Pancreas (tissue), 10 donors: ENCODE measurements around the gene NAV1. TPM values are rescaled to one million over a fixed set of nuclear protein-coding genes. Genes with fewer than 3 reads are reported as not detected.

Source experiments
- ATAC-seq, 4 donors: fragments of 200-7000 bp; cut with Tn5 transposase; one replicate each; pipeline versions ENCODE4 v1.8.0 to v1.9.1; 2020; ENCODE audit warnings: mild to moderate bottlenecking in 4 of 4, moderate library complexity in 4 of 4
- DNase-seq, 6 donors: peaks; one replicate each; pipeline ENCODE4 v3.0.0-alpha.2; 2020
- FAIRE-seq: peaks from 2 replicates; lab custom pipeline; 2012; peaks lifted over from hg19 to GRCh38; lab: Jason Lieb, UNC
- H3K27ac ChIP-seq, 4 donors: fragments of 200-600 bp; sonication (generic); 1 replicate in 3 of 4; 2 replicates in 1 of 4; pipeline versions ENCODE4 v1.5.0 to v1.8.0; 2020
- H3K27me3 ChIP-seq, 4 donors: fragments of 200-600 bp; one replicate each; pipeline ENCODE4 v1.8.0; 2021
- H3K36me3 ChIP-seq, 3 donors: fragments of 200-600 bp; sonication (generic) in 1 of 3; one replicate each; pipeline versions ENCODE4 v1.5.0 to v1.8.0; 2020 to 2021
- H3K4me1 ChIP-seq, 3 donors: fragments of 200-600 bp; one replicate each; pipeline ENCODE4 v1.8.0; 2021
- H3K4me3 ChIP-seq, 4 donors: fragments of 200-600 bp; sonication (generic) in 2 of 4; one replicate each; pipeline versions ENCODE4 v1.5.0 to v1.8.0; 2020 to 2021
- H3K9me3 ChIP-seq, 4 donors: fragments of 200-600 bp; one replicate each; pipeline ENCODE4 v1.8.0; 2021
- CTCF ChIP-seq, 4 donors: fragments of 200-600 bp; sonication (generic) in 3 of 4; IDR thresholded peaks; one replicate each; pipeline versions ENCODE4 v1.5.0 to v1.8.0; 2021; ENCODE audit warnings: antibody characterized with exemption in 4 of 4
- WGBS, 2 donors: extraction: QIAGEN DNeasy Blood & Tissue Kit; methylation state at CpG; one replicate each; pipeline ENCODE4 v1.1.7; 2013; 5-methylcytosine and 5-hydroxymethylcytosine counted together
- intact Hi-C, 3 donors: fragments of 100-400 bp; cut with DNase I; formaldehyde crosslinking; loops; one replicate each; pipeline versions ENCODE4 v1.11.1 to v1.14.2; 2022
- polyA plus RNA-seq, 2 donors: library from polyadenylated mRNA; stranded (reverse); fragments of 200-250 nt; gene quantifications; one replicate each; pipeline ENCODE4 v1.2.3, GENCODE V29; 2013
- total RNA-seq, 6 donors: library from RNA; stranded (reverse); fragmentation: NEBNext Ultra II Directional in 4 of 6; extraction: Animal tissue kit (Norgen Biotek cat#: 25700) in 4 of 6; gene quantifications; one replicate each; pipeline versions ENCODE4 v1.2.1 to v1.2.4, GENCODE V29; 2021 to 2023
- donor health status: healthy with polysubstance abuse.
- donor health status: DM: no; HTN: no; CAD: no; lungs with moderate emphysema.
- donor health status: DM: no; HTN: no; CAD: no.
- donor health status: control.
- donor health status: control.
- donor health status: Bipolar disorder and iron deficiency.
- donor health status: DM: yes; HTN: yes; CAD: no.
- donor health status: DM: no; HTN: no; CAD: no.
- donor health status: DM: no; HTN: no; CAD: no.
- donor health status: DM: yes; HTN: yes; CAD: no.

Gene NAV1
- total and polyA plus RNA-seq, 8 donors, result 5.6 to 13.6 (median 7.3) TPM

DNA sequence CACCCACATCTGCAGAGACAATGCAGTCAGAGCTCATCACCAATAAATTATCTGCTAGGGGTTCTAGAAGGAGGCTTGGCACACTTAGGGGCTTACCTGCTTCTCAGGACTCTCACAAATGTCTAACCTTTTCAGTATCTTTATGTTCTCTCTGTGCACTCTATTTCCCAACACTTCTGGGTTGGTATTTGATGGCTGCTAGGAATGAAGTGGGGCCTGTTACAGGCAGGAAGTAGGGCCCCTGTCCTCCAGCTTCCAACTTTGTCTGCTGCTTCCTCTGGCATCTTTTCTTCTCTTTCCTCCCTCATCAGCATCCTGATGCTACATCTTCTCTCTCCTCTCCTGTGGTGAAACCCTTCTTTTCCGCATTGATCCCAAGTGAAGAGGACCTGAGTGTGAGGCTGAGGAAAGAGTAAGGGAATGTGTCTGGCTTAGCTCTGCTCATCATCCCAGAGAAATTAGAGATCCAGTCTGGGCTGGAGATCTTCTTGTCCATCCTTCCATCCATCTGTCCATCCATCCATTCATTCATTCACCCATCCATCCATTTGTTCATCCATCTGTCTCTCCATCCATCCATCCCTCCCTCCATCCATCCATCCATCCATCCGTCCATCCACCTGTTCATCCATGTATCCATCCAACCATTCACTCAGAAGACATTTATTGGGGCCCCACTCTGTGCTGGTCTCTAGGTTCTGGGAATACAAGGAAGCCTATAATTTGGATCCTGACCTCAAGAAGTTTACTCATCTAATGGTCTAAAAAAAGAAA, 29.1 kb upstream of the NAV1 start:
- ATAC-seq, result no peak
- Histone ChIP-seq H3K9me3 (no peaks in the 10 kb centered on the region), H3K4me1 (peaks cover 24 to 37% (median 24%) of the 10 kb centered on the region in 3 donors), H3K4me3 (no peak overlapping the region), H3K27ac (no peak overlapping the region), H3K36me3 (no peaks in the 10 kb centered on the region), H3K27me3 (no peaks in the 10 kb centered on the region)
- intact Hi-C loops, result no loop called here
- FAIRE-seq, result no peak
- DNase-seq, result no peak
- no peak for TF ChIP-seq CTCF (IDR thresholded peaks at IDR 0.05)
- WGBS, 2 donors, result 90 to 96% methylated on average over 2 of the region's 2 CpGs

- FAIRE-seq, result no peak
- Histone ChIP-seq H3K9me3 (no peaks in the 10 kb centered on the region), H3K27me3 (no peaks in the 10 kb centered on the region), H3K4me1 (peaks cover 17 to 28% (median 20%) of the 10 kb centered on the region in 3 donors), H3K36me3 (no peaks in the 10 kb centered on the region), H3K27ac (no peak overlapping the region), H3K4me3 (no peak overlapping the region)
- ATAC-seq, result no peak
- intact Hi-C loops, result no loop called here
- 96 to 98% methylated on average over 1 of the region's 1 CpG for WGBS, 2 donors
- no peak for DNase-seq
- no peak for TF ChIP-seq CTCF (IDR thresholded peaks at IDR 0.05)
These were observed 28.2 kb upstream of the NAV1 start for GRCh38 chr1:201510734-201511133.

DNA sequence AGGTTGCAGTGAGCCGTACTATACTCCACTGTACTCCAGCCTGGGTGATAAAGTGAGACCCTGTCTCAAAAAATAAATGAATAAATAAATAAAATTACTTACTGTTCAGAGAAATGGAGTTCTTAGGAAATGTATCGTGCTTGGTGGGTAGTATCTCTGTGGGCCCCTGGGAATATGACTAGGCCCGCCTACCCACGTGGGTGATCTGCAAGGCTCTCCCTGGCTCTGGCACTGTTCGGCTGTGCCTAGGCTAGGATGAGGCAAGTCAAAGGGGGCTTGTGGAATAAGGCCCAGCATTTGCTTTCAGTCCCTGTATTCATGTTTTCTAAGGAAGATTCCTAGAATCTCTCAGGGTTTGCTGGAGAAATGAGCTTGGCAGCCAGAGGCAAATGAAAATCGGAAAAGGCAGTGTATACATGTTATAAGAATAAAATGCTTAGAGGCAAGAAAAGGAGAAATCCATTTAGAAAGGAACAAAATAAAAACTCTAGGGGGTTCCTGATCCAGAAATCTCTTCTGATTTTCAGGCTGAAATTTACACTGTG, 27.5 kb upstream of the NAV1 start:
- ATAC-seq, result no peak
- no peak overlapping the region for H3K4me3 ChIP-seq

GRCh38 chr1:201511941-201512539, 26.9 kb upstream of the NAV1 start:
- peak overlapping the region; percentile 13 to 75 (median 42) for H3K27ac ChIP-seq
- TF ChIP-seq CTCF (IDR thresholded peaks at IDR 0.05), result no peak
- 16 to 19% methylated on average over 6 of the region's 6 CpGs for WGBS, 2 donors
- FAIRE-seq (no peak), ATAC-seq (peak; percentile 59 to 73 (median 68)), DNase-seq (peak in 2 of 6 donors; percentile 37 to 44)
- H3K27me3 ChIP-seq, result no peaks in the 10 kb centered on the region
- H3K4me1 ChIP-seq, result peaks cover 12 to 22% (median 16%) of the 10 kb centered on the region in 3 donors
- H3K4me3 ChIP-seq, result no peak overlapping the region
- no peaks in the 10 kb centered on the region for H3K9me3 ChIP-seq
- intact Hi-C loops, result no loop called here
- no peaks in the 10 kb centered on the region for H3K36me3 ChIP-seq

More for the DNA sequence above, 27.5 kb upstream of the NAV1 start:
- intact Hi-C loops, result no loop called here
- no peaks in the 10 kb centered on the region for H3K9me3 ChIP-seq
- 76 to 82% methylated on average over 6 of the region's 6 CpGs for WGBS, 2 donors
- peaks cover 12 to 22% (median 16%) of the 10 kb centered on the region in 3 donors for H3K4me1 ChIP-seq
- peak overlapping the region; percentile 13 to 75 (median 42) for H3K27ac ChIP-seq
- FAIRE-seq, result no peak
- no peaks in the 10 kb centered on the region for H3K36me3 ChIP-seq
- DNase-seq, result no peak
- no peaks in the 10 kb centered on the region for H3K27me3 ChIP-seq
- TF ChIP-seq CTCF (IDR thresholded peaks at IDR 0.05), result no peak
